ENCODE data around the gene SEZ6L.

Gene SEZ6L

DNA sequence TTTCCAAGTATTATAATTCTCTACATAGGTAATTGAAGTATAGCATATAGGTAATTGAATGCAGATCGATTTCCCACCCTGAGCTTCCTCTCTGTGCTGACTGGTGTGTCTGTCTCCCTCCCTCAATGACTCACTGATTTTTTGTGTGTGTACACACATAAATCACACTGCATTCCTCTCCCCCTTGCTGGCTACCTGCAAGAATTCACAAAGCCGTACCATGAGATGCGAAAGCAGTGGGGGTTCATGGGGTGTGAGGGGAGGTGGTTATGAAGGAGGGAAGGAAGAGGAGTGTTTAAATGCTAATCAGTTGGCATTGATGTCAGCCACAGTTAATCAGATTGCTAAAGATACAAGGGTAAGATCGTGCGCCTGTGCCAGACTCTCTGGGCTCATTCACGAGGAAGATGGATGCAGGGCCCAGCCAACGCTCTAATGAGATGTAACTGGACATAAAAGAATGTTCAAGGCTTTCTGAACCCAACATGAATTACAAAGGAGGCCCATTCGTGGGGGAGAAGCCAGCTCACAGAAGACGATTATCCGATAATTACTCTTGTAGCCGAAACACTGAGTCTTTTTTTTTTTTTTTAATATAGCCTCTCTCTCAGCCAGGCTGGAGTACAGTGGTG, 107.4 kb downstream of the SEZ6L start:
- POLR2A ChIA-PET (ENCODE audit: low non-redundant PET), result no interaction called here
- no peak for DNase-seq (ENCODE audit: low spot score)

DNA sequence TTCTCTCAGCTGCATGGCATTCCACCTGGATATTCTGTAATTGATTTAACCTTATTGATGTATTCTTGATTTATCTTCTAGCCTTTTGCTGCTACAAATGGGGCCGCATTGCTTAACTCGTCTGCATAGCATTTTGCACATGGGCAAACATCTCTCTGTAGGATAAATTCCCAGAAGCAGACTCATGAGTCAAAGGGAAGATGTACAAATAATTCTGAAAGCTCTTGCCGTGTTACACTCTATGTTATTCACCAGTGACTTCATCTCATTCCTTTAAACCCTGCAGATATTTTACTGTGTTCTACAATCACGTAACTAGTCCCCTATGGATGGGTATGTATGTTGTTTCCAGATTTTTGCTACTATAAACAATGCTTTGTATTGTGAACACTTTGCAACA, 112.7 kb downstream of the SEZ6L start:
- ChIA-PET POLR2A (ENCODE audit: low non-redundant PET) (no interaction called here), CTCF (no interaction called here)
- TF ChIP-seq, protein P1, sequence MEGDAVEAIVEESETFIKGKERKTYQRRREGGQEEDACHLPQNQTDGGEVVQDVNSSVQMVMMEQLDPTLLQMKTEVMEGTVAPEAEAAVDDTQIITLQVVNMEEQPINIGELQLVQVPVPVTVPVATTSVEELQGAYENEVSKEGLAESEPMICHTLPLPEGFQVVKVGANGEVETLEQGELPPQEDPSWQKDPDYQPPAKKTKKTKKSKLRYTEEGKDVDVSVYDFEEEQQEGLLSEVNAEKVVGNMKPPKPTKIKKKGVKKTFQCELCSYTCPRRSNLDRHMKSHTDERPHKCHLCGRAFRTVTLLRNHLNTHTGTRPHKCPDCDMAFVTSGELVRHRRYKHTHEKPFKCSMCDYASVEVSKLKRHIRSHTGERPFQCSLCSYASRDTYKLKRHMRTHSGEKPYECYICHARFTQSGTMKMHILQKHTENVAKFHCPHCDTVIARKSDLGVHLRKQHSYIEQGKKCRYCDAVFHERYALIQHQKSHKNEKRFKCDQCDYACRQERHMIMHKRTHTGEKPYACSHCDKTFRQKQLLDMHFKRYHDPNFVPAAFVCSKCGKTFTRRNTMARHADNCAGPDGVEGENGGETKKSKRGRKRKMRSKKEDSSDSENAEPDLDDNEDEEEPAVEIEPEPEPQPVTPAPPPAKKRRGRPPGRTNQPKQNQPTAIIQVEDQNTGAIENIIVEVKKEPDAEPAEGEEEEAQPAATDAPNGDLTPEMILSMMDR (conservative IDR thresholded peaks at IDR 0.05; ENCODE audit: low read depth), result no peak
- H3K27ac ChIP-seq, result no peak overlapping the region
- DNase-seq (ENCODE audit: low spot score), result no peak

More for the DNA sequence above, 107.4 kb downstream of the SEZ6L start:
- TF ChIP-seq, protein P1 (conservative IDR thresholded peaks at IDR 0.05; ENCODE audit: low read depth), result no peak
- H3K27ac ChIP-seq, result no peak overlapping the region
- CTCF ChIA-PET, result no interaction called here

DNA sequence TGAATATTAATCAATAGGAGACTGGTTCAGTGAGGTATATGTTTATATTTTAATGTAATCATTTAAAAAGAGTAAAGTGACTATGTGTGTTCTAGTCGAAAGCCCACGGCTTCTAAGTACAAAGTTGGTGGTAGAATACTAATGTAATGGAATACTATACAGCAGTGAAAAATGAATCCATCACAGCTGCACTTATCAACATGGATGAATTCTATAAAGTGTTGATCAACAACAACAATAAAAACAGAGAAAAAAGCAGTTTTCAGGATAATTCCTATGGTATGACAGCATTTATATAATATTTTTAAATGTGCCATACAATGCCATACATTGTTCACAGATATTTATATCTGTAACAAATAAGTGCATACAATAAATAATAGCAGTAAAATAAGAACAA, 114.1 kb downstream of the SEZ6L start:
- TF ChIP-seq, protein P1 (conservative IDR thresholded peaks at IDR 0.05; ENCODE audit: low read depth), result no peak
- no peak overlapping the region for H3K27ac ChIP-seq
- ChIA-PET CTCF (no interaction called here), POLR2A (ENCODE audit: low non-redundant PET) (no interaction called here)
- no peak for DNase-seq (ENCODE audit: low spot score)

DNA sequence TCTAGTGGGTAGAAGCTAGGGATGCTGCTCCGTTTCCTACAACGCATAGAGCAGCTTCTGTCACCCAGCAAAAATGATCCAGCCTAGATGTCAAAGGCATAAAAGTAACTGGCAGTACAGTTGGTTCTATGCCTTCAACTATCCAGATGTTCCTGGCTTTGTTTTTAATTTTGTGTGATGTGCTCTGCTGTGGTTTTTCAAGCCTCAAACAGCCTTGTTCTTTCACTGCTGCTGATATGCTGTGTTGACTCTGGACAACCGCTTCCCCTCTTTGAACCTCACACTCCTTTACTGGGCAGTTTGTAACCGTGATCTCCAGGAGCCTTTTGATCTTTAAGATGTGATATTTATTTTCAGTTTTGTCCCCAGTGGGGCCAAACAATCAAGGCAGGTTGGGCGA, 116.4 kb downstream of the SEZ6L start:
- no peak overlapping the region for H3K27ac ChIP-seq
- TF ChIP-seq, protein P1 (conservative IDR thresholded peaks at IDR 0.05; ENCODE audit: low read depth), result no peak
- POLR2A ChIA-PET (ENCODE audit: low non-redundant PET), result no interaction called here

DNA sequence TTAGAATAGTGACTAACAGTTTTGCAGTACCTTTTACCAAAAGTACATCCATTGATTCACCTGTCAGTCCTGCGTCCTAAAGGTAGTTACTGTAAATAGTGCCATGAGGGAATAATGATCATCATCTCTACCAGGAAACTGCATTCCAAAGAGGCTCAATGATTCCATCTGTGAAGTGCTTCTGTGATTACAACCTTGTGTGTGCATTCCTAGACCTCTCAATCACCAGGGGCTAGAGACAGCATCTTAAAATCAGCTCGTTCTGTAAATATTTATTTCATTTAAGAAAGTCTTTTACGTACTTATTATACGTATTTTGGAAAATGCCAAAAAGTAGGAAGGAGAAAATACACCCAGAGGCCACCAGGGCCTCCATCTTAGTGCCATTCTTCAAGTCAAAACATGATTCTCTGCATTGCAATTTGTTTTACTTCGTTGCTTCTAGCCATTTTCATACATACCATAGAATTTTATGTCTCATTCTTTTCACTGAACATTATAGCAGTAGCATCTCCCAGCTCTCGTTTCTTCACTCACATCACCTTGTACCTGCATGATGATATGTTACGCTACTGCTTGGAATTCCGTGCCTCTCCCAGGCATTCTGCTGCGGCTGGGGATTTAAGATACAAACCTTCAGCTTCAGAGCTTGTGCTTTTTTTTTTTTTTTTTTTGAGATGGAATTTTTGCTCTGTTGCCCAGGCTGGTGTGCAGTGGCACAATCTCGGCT, 117.0 kb downstream of the SEZ6L start:
- TF ChIP-seq, protein P1 (conservative IDR thresholded peaks at IDR 0.05; ENCODE audit: low read depth), result no peak
- H3K27ac ChIP-seq, result no peak overlapping the region
- DNase-seq (ENCODE audit: low spot score), result no peak
- ChIA-PET CTCF (no interaction called here), POLR2A (ENCODE audit: low non-redundant PET) (no interaction called here)

More for the DNA sequence above, 116.4 kb downstream of the SEZ6L start:
- DNase-seq (ENCODE audit: low spot score), result no peak
- CTCF ChIA-PET, result no interaction called here

DNA sequence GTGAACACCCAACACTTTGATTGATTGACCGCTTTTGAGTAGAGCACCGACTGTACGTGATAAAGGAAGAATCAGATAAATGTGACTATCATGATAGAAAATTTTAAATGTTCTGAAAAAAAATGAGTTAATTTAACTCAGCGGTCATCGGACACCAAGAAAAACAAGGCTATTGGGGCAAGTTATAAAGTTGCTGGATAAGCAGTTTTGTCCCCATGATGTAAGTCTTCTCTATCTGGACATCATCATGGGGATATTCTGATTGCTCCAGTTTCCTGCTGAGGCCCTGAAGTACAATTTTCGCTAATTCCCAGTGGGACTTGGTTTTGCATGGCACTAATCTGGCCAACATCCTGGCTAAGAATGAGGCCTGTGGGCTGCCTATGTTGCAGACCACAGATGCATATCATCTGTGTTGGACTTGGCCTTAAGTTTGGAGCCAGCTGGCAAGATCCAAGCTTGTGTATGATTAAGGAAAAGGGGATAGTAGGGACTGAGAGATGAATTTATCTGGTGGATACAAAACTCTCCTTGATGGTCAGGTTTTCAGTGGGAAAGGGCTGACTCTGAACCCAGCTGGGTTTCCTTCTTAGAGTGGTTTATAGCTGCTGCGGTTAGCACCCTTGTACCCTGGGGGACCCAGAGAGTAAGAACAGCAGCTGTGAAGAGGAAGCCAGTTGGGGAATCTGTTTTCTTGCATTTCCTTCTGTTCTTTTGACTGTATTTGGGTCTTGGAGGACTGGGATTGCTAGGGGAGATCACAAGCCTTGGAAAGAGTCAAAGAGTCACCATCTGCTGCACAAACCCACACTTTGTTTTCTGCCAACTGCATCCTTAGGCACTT, 118.3 kb downstream of the SEZ6L start:
- TF ChIP-seq, protein P1 (conservative IDR thresholded peaks at IDR 0.05; ENCODE audit: low read depth), result no peak
- ChIA-PET CTCF (interaction anchor here (0.6 to 0.7 kb wide), 2 partner anchors 24 to 30 kb away, joined by 3 read pairs; no protein-coding TSS in a partner anchor), POLR2A (ENCODE audit: low non-redundant PET) (no interaction called here)
- H3K27ac ChIP-seq, result no peak overlapping the region
- DNase-seq (ENCODE audit: low spot score), result no peak

Data from RWPE1 (cell line).